Karpas-422 (cell line): ENCODE data around the gene CCDC85B. TPM values are rescaled to one million over a fixed set of nuclear protein-coding genes. Genes with fewer than 3 reads are reported as not detected.
A peak's percentile ranks its signal among the peaks of the same experiment; 100 is the strongest.

Experiments used
- DNase-seq: peaks from one replicate; pipeline ENCODE4 v3.0.0-alpha.2; 2015
- H2AFZ ChIP-seq: fragments of 200-600 bp; sonication (generic); 2 replicates; pipeline ENCODE4 v1.6.1; 2014; ENCODE audit warnings: antibody characterized with exemption, low read length, mixed read lengths
- H3K27ac ChIP-seq: fragments of 200-600 bp; sonication (generic); 2 replicates; pipeline ENCODE4 v1.5.1; 2014; ENCODE audit warnings: mild to moderate bottlenecking, low read length, moderate library complexity
- H3K27me3 ChIP-seq: fragments of 200-600 bp; sonication (generic); 2 replicates; pipeline ENCODE4 v1.6.1; 2014; ENCODE audit warnings: low read length, mixed read lengths
- H3K36me3 ChIP-seq: fragments of 200-600 bp; sonication (generic); 2 replicates; pipeline ENCODE4 v1.6.1; 2014; ENCODE audit warnings: low read length, mixed read lengths; ENCODE audit not compliant: insufficient read depth
- H3K4me1 ChIP-seq: fragments of 200-600 bp; sonication (generic); 2 replicates; pipeline ENCODE4 v1.6.1; 2014; ENCODE audit warnings: mild to moderate bottlenecking, low read length, mixed read lengths
- H3K4me2 ChIP-seq: fragments of 200-600 bp; sonication (generic); 2 replicates; pipeline ENCODE4 v1.6.1; 2014; ENCODE audit warnings: low read length, low read depth, mild to moderate bottlenecking; ENCODE audit not compliant: poor library complexity, severe bottlenecking
- H3K4me3 ChIP-seq: fragments of 200-600 bp; sonication (generic); 2 replicates; pipeline ENCODE4 v1.5.1; 2014; ENCODE audit warnings: mild to moderate bottlenecking, antibody characterized with exemption, low read length, mixed read lengths
- H3K79me2 ChIP-seq: fragments of 200-600 bp; sonication (generic); 2 replicates; pipeline ENCODE4 v1.6.1; 2014; ENCODE audit warnings: mild to moderate bottlenecking, low read length, mixed read lengths
- H3K9ac ChIP-seq: fragments of 200-600 bp; sonication (generic); 2 replicates; pipeline ENCODE4 v1.6.0; 2014; ENCODE audit warnings: low read length
- H3K9me2 ChIP-seq: fragments of 200-600 bp; sonication (generic), shearing (Covaris generic); replicated peaks from 2 replicates; pipeline ENCODE4 v1.6.0; 2014; ENCODE audit warnings: mild to moderate bottlenecking, low read length, moderate library complexity; ENCODE audit not compliant: insufficient read depth
- H3K9me3 ChIP-seq: fragments of 300-700, 200-600 bp; sonication (generic); 2 replicates; pipeline ENCODE4 v1.6.1; 2014; ENCODE audit warnings: low read length, mixed read lengths
- H4K20me1 ChIP-seq: fragments of 200-600 bp; sonication (generic); 2 replicates; pipeline ENCODE4 v1.6.1; 2014; ENCODE audit warnings: mild to moderate bottlenecking, antibody characterized with exemption, low read length, low read depth; ENCODE audit not compliant: insufficient read depth
- total RNA-seq: library from RNA; depleted of rRNA; stranded (reverse); fragments of >200 nt; shearing (Covaris generic); gene quantifications from 2 replicates; pipeline ENCODE4 v1.2.3, GENCODE V29; 2014; ENCODE audit warnings: low replicate concordance

CCDC85B gene
- total RNA-seq, 1 experiment from 2014 or later, result 21.3 TPM

DNA sequence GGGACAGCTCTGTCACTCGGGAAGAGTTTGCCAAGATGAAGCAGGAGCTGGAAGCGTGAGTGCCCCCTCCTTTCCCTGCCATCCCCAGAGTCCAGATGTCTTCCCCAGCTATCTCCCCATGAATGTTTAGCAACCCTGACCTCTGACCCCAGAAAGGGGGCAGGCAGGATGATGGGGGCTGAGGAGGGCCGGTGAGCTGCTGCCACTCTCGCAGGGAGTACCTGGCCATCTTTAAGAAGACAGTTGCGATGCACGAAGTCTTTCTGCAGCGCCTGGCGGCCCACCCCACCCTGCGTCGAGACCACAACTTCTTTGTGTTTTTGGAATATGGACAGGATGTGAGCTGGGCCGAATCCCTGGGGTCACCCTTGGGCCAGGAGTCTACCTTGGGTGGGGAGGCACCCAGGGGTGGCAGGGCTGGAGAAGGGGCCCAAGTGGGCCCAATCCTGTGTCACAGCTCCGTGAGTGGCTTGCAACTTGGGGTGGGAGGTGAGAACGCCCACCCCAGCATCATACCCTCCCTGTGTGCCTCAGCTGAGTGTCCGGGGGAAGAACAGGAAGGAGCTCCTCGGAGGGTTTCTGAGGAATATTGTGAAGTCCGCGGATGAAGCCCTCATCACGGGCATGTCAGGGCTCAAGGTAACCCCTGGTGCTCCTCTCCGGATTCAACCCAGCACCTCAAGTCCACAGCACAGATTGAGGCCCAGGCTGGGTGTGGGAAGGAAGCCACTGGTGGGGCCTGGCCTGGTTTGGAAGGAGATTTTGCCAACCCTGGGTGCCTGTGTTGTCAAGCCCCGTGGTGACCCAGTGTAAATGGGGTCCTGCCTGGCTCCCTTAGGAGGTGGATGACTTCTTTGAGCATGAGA is 40.0 kb upstream of the CCDC85B start:
- Histone ChIP-seq H3K27ac (no peak overlapping the region), H2AFZ (no peak overlapping the region), H3K9ac (no peak overlapping the region), H3K79me2 (0 out of 2 replicates have a peak, but pooled peaks cover under 1% of the 10 kb centered on the region), H3K4me1 (no peaks in the 10 kb centered on the region), H3K4me2 (no peak overlapping the region), H4K20me1 (peaks cover 22% of the 10 kb centered on the region), H3K27me3 (no peaks in the 10 kb centered on the region), H3K4me3 (no peak overlapping the region), H3K9me2 (no peaks in the 10 kb centered on the region), H3K36me3 (peaks cover 28% of the 10 kb centered on the region), H3K9me3 (no peaks in the 10 kb centered on the region)
- DNase-seq, result peak; percentile 65

DNA sequence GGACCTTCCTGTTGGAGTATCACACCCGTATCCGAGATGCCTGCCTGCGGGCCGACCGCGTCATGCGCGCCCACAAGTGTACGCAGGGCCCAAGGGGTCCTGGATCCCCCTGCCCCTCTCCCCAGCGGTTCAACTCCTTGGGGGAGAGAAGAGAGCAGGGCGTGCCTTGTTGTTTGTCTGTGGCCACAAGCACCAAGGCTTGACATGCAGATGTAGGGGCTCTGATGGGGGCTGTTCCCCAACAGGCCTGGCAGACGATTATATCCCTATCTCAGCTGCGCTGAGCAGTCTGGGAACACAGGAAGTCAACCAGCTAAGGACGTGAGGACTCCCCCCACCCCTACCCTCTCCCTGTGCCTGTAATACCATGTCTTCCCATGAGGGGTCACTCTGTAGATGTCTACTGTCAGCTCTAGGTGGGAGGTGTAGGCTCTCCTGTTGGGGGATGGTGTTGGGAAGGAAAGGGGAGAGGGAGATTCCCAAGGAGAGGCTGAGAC is 39.3 kb upstream of the CCDC85B start:
- H3K4me1 ChIP-seq, result peaks cover 2% of the 10 kb centered on the region
- H3K27ac ChIP-seq, result no peak overlapping the region
- peaks cover 35% of the 10 kb centered on the region for H3K36me3 ChIP-seq
- H3K27me3 ChIP-seq, result no peaks in the 10 kb centered on the region
- peaks cover 7% of the 10 kb centered on the region for H3K79me2 ChIP-seq
- H3K9me2 ChIP-seq, result no peaks in the 10 kb centered on the region
- peaks cover 29% of the 10 kb centered on the region for H4K20me1 ChIP-seq
- H3K9ac ChIP-seq, result no peak overlapping the region
- no peak overlapping the region for H2AFZ ChIP-seq
- no peak overlapping the region for H3K4me3 ChIP-seq
- no peak overlapping the region for H3K4me2 ChIP-seq
- H3K9me3 ChIP-seq, result no peaks in the 10 kb centered on the region
- DNase-seq, result peak; percentile 86

DNA sequence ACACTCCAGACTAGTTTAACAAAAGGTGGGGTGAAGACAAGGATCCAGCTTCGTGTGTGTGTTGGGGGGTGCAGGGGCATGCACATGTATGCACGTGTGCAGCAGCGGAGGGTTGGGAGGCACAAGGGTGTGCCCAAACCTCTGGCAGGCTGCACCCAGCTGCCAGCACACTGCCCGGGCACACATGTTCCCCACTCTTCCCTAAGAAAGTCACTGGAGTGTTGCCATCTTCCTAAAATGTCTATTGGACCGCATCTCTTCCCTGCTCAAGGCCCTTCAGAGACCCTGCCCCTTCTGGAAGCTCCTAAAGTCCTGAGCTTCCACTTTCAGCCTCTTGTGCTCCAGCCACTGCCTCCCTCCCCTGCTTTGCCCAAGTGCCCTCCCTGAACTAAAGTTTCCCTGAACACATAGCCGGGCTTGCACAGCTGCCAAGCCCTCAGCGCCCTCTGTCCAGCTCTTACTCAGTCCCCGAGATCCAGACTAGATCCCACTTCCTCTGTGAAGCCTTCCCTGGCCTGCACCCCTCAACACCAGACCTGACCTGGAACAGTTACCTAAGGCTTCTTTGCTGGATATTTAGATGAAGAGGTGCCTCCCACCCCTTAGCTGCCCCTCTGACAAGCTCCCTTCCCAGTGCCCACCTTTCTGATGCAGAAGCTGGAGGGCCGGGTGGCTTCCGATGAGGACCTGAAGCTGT is 38.5 kb upstream of the CCDC85B start:
- no peak overlapping the region for H3K9ac ChIP-seq
- no peak overlapping the region for H3K4me2 ChIP-seq
- H3K36me3 ChIP-seq, result peaks cover 43% of the 10 kb centered on the region
- peaks cover 16% of the 10 kb centered on the region for H3K79me2 ChIP-seq
- H4K20me1 ChIP-seq, result peaks cover 37% of the 10 kb centered on the region
- no peaks in the 10 kb centered on the region for H3K9me3 ChIP-seq
- H2AFZ ChIP-seq, result no peak overlapping the region
- no peak overlapping the region for H3K4me3 ChIP-seq
- DNase-seq, result peak; percentile 66
- H3K27ac ChIP-seq, result no peak overlapping the region
- H3K9me2 ChIP-seq, result no peaks in the 10 kb centered on the region
- H3K27me3 ChIP-seq, result no peaks in the 10 kb centered on the region
- peaks cover 9% of the 10 kb centered on the region for H3K4me1 ChIP-seq

DNA sequence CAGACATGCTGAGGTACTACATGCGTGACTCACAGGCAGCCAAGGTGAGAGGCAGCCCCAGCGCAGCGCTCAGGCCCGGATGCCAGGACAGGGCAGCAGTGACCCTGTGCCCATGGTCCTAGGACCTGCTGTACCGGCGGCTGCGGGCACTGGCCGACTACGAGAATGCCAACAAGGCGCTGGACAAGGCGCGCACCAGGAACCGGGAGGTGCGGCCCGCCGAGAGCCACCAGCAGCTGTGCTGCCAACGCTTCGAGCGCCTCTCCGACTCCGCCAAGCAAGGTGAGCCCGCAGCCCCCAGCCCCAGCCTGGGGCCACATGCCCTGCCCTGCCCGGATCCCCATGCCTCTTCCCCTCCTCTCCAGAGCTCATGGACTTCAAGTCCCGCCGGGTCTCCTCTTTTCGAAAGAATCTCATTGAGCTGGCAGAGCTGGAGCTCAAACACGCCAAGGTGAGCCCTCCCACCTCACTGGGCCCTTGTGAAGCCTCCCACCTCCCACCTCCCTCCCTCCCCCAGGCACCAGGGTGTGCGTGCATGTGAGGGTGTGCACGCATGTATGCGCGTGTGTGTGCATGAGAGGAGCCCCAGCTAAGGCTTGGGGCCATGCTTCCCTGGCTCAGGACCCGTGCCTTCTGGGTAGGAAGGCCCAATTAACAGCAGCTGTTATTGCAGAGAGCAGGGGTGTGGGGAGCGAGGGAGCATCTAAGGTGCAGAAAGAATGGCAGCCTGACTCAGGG is 37.8 kb upstream of the CCDC85B start:
- Histone ChIP-seq H3K4me3 (no peak overlapping the region), H3K79me2 (peaks cover 22% of the 10 kb centered on the region), H3K4me1 (peaks cover 9% of the 10 kb centered on the region), H3K4me2 (no peak overlapping the region), H2AFZ (no peak overlapping the region), H3K9me3 (no peaks in the 10 kb centered on the region), H3K9me2 (no peaks in the 10 kb centered on the region), H3K27me3 (no peaks in the 10 kb centered on the region), H3K9ac (no peak overlapping the region), H3K36me3 (peaks cover 45% of the 10 kb centered on the region), H3K27ac (no peak overlapping the region), H4K20me1 (peaks cover 44% of the 10 kb centered on the region)
- DNase-seq, result peak; percentile 59

DNA sequence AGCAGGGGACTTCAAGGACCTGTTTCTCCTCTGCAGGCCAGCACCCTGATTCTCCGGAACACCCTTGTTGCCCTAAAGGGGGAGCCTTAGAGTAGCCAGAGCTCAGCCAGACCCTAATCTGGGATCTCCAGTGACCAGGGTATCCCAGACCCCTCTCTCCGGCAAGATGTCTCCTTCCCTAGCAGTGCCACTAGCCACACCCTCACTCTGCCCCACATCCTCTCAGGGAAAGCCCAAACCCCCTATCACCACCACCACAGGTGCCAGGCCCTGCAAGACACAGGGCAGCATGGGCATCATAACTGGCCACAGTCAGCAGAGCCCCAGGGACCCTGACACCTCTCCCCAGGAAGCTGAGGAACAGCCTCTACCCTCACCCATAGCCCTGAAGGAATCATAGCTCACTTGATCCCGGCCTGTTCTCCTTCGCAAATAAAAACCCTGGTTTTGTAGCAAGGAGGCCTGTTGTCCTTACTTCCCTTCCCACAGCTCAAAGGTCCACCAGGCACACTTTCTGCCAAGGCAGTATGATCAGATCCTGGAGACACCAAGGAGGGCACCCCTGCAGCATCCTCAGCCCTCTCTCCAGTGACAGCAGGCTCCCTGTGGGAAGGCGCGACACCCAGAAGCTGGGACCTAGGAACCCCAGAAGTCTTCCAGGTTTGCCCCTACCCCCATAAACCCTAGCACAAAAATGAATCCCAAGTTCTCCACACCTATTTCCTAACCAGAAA is 37.1 kb upstream of the CCDC85B start:
- Histone ChIP-seq H3K79me2 (peaks cover 22% of the 10 kb centered on the region), H3K9me2 (no peaks in the 10 kb centered on the region), H3K9ac (no peak overlapping the region), H3K27me3 (no peaks in the 10 kb centered on the region), H3K4me3 (no peak overlapping the region), H3K9me3 (no peaks in the 10 kb centered on the region), H3K27ac (no peak overlapping the region), H4K20me1 (peaks cover 44% of the 10 kb centered on the region), H3K36me3 (peaks cover 45% of the 10 kb centered on the region), H3K4me1 (peaks cover 10% of the 10 kb centered on the region), H2AFZ (no peak overlapping the region), H3K4me2 (no peak overlapping the region)
- peak; percentile 48 for DNase-seq

DNA sequence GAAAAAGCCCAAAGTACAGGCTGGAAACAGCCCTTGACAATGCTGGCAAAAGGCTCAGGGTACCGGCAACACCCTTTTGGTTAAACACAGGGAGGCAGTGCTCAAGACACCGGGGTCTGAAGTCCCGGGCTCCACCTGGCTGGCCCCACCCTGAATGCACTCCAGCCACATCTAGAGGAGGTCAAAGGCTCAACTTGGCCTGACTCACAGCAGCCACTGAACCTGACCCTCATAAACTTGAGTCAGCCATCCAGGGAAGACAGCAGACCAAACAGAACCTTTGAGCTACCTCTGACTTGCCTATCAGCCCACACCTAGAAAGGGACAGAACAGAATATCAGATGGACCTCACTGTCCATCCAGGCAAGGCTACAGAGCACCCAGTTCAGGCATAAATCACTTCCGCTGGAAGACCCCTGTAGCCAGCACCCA is 36.3 kb upstream of the CCDC85B start:
- H3K9ac ChIP-seq, result no peak overlapping the region
- no peak overlapping the region for H3K4me2 ChIP-seq
- H3K4me3 ChIP-seq, result no peak overlapping the region
- peaks cover 44% of the 10 kb centered on the region for H4K20me1 ChIP-seq
- H3K9me3 ChIP-seq, result no peaks in the 10 kb centered on the region
- peaks cover 45% of the 10 kb centered on the region for H3K36me3 ChIP-seq
- H3K9me2 ChIP-seq, result no peaks in the 10 kb centered on the region
- H3K4me1 ChIP-seq, result peaks cover 17% of the 10 kb centered on the region
- H3K27ac ChIP-seq, result no peak overlapping the region
- peaks cover 22% of the 10 kb centered on the region for H3K79me2 ChIP-seq
- no peaks in the 10 kb centered on the region for H3K27me3 ChIP-seq
- DNase-seq, result peak; percentile 43
- H2AFZ ChIP-seq, result no peak overlapping the region

DNA sequence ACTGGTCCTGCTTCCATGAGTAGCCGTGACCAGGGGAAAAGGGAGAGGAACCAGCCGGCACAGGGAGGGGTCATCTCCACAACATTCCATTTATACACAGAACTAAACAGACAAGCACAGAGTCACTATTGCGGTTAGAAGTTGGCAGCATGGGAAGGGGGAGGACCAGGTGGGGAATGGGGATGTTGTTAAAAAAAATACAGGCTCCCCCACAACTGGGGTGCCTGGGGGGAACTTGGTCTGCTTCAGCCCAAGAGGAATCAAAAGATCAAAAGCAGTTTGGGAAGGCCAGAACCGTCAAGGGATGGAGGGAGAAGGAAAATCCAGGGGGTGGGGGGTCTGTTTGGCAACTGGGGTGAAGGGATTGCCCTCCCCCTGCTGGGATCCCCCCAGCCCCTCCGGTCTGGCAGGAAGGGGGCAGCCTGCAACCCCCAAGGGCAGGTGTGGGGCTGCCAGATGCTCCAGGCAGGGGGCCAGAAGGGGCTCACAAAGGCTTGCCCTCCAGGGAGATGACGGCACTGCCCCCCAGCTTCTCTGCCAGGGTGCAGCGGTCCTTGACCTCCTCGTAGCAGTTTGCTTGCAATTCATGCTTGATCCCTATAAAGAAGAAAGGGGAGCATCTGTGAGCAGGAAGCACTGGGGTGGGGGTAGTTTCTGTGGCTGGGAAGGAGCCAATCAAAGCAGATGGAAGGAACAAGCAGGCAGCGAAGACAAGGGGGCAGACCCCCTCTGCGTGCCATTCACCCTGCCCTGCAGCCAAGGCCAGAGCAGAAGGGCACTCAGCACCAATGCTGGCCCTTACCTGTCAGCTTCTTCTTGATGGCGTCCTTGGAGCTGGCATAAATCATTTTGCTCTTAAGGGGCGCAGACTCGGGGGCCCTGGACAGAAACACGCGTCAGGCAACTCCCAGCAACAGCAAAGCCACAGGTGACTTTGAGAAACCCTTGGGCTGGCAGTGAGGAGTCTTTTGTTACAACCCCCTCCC is 35.3 kb upstream of the CCDC85B start:
- Histone ChIP-seq H3K4me3 (no peak overlapping the region), H3K9me3 (no peaks in the 10 kb centered on the region), H3K79me2 (peaks cover 22% of the 10 kb centered on the region), H3K4me1 (peaks cover 24% of the 10 kb centered on the region), H3K9me2 (no peaks in the 10 kb centered on the region), H3K27ac (no peak overlapping the region), H3K9ac (no peak overlapping the region), H2AFZ (no peak overlapping the region), H3K4me2 (no peak overlapping the region), H4K20me1 (peaks cover 44% of the 10 kb centered on the region), H3K36me3 (peaks cover 45% of the 10 kb centered on the region), H3K27me3 (no peaks in the 10 kb centered on the region)
- peak; percentile 40 for DNase-seq
